ENCODE measurements around the gene COL27A1. TPM values are rescaled to one million over a fixed set of nuclear protein-coding genes. Genes with fewer than 3 reads are reported as not detected.

The COL27A1 gene
- total RNA-seq, 4 donors from 2014 or later = 14.2 to 32.9 (median 20.7) TPM

DNA sequence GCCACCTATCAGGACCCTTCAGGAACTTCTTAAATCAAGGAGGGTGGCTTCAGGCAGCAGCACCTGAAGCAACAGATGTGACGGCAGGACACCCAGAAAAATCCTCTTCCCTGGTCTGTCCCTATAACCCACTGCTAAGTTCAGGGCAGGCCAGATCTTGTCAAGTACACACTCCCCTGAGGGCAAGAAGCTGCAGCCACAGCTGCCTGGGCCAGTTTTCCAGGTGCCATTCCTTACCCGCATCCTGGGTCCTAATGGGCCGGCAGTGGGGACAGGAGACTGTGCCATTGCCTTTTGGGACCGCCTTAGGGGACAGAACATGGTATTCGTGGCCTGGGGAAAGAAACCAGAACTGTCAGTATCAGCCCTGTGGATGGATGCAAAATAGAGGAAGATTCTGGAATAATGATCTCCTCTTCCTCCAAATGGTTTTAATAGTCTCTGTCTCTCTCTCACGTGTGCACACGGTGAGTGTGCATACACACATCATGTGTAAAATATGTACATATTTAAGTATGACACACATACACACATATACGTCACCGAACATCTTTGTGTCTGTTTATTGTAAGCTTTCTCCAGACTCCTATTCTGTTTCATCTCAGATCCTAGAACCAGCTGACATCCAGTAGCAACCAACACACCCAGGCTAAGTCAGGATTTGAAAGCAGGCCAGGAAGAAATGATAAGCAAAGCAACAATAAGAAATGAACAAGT lies 188.3 kb downstream of the COL27A1 start:
- Histone ChIP-seq H3K4me3 (no peak overlapping the region), H3K9me3 (no peaks in the 10 kb centered on the region), H3K36me3 (peaks cover 98% of the 10 kb centered on the region), H3K4me1 (peaks cover under 1% of the 10 kb centered on the region), H3K27ac (no peak overlapping the region), H3K27me3 (no peaks in the 10 kb centered on the region)
- TF ChIP-seq EP300 (IDR thresholded peaks at IDR 0.05) = no peak
- WGBS = 84% methylated on average over 9 of the region's 9 CpGs
- DNase-seq (ENCODE audit: low spot score in 2 of 2) = no peak

DNA sequence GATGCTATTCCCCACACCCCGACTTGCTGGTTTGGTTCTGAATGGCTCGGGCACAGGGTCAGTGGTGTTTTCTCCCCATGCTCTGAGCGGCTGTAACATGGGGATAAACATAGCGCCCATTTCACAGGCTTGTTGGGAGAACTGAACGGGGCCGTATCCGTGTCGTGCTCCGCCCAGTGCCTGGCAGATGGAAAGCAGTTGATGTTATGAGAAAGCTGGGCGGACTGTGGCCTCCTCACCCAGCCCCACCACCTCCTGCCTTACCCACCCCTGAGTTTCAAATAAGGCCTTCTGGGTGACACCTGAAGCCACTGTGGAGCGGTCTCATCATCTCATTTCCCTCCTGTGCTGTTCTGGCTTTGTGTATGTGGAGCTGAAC lies 188.8 kb downstream of the COL27A1 start:
- Histone ChIP-seq H3K4me1 (peaks cover 6% of the 10 kb centered on the region), H3K27me3 (no peaks in the 10 kb centered on the region), H3K36me3 (peaks cover 96% of the 10 kb centered on the region), H3K27ac (no peak overlapping the region), H3K9me3 (no peaks in the 10 kb centered on the region), H3K4me3 (no peak overlapping the region)
- DNase-seq (ENCODE audit: low spot score in 2 of 2) = no peak
- WGBS = 87% methylated on average over 11 of the region's 11 CpGs
- TF ChIP-seq POLR2AphosphoS5 (IDR thresholded peaks at IDR 0.05) (no peak), EP300 (IDR thresholded peaks at IDR 0.05) (no peak), POLR2A (IDR thresholded peaks at IDR 0.05) (no peak)
- TF ChIP-seq, protein P1, sequence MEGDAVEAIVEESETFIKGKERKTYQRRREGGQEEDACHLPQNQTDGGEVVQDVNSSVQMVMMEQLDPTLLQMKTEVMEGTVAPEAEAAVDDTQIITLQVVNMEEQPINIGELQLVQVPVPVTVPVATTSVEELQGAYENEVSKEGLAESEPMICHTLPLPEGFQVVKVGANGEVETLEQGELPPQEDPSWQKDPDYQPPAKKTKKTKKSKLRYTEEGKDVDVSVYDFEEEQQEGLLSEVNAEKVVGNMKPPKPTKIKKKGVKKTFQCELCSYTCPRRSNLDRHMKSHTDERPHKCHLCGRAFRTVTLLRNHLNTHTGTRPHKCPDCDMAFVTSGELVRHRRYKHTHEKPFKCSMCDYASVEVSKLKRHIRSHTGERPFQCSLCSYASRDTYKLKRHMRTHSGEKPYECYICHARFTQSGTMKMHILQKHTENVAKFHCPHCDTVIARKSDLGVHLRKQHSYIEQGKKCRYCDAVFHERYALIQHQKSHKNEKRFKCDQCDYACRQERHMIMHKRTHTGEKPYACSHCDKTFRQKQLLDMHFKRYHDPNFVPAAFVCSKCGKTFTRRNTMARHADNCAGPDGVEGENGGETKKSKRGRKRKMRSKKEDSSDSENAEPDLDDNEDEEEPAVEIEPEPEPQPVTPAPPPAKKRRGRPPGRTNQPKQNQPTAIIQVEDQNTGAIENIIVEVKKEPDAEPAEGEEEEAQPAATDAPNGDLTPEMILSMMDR (IDR thresholded peaks at IDR 0.05) = no peak

DNA sequence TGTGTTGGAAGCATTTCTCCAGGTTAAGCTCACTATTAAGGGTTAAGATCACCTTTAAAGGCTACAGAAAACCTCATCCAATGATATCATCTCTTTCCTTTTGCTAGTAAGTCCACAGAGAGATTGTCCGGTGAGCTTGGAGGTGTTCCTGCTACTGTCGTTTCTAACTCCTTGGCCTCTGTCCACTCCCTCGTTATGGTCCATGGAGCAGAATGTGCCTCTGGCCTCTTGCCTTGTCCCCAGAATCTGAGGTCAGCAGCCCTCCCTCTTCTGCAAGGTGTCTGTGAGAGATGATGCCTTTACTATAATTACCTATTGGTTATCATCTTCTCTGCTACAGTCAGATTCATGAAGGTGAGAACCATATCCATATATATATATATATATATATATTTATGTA lies 189.4 kb downstream of the COL27A1 start:
- WGBS = 75% methylated on average over 3 of the region's 3 CpGs
- H3K4me1 ChIP-seq = peaks cover 11% of the 10 kb centered on the region
- H3K27ac ChIP-seq = no peak overlapping the region
- H3K4me3 ChIP-seq = no peak overlapping the region
- peaks cover 95% of the 10 kb centered on the region for H3K36me3 ChIP-seq
- H3K9me3 ChIP-seq = no peaks in the 10 kb centered on the region
- H3K27me3 ChIP-seq = no peaks in the 10 kb centered on the region
- no peak for TF ChIP-seq POLR2AphosphoS5 (IDR thresholded peaks at IDR 0.05)
- TF ChIP-seq, protein P1 (IDR thresholded peaks at IDR 0.05) = no peak
- TF ChIP-seq EP300 (IDR thresholded peaks at IDR 0.05) = no peak
- TF ChIP-seq POLR2A (IDR thresholded peaks at IDR 0.05) = no peak
- no peak for DNase-seq (ENCODE audit: low spot score in 2 of 2)

DNA sequence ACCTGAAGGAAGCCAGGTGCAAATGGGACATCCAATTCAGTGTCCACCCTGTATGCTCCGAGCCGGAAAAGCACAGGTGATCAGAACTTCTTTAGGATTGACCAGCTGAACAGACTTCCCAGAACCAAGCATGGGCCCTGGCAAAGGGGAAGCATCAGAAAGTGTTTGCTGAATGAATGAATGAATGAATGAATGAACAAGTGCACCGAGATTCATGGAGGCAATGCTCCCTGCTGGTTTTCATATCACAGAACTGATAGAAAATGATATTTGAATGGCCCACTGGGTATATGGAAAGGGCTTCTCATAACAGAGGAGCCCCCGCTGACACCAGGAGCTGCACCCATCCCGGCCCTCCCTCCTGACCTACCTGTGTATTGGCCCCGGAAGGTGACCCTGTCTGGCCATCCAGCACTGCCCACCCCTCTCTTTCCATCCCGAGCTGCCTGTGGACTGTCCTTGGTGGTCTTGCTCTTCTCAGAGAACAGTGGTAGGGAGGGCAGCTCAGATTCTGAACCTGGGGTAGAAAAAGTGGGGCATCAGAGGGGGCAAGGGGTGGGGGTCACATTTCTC lies 190.2 kb downstream of the COL27A1 start:
- Histone ChIP-seq H3K4me1 (peaks cover 16% of the 10 kb centered on the region), H3K9me3 (no peaks in the 10 kb centered on the region), H3K27ac (no peak overlapping the region), H3K36me3 (peaks cover 95% of the 10 kb centered on the region), H3K4me3 (no peak overlapping the region), H3K27me3 (no peaks in the 10 kb centered on the region)
- no peak for DNase-seq (ENCODE audit: low spot score in 2 of 2)
- TF ChIP-seq, protein P1 (IDR thresholded peaks at IDR 0.05) = no peak
- no peak for TF ChIP-seq POLR2AphosphoS5 (IDR thresholded peaks at IDR 0.05)
- 91% methylated on average over 6 of the region's 7 CpGs for WGBS

DNA sequence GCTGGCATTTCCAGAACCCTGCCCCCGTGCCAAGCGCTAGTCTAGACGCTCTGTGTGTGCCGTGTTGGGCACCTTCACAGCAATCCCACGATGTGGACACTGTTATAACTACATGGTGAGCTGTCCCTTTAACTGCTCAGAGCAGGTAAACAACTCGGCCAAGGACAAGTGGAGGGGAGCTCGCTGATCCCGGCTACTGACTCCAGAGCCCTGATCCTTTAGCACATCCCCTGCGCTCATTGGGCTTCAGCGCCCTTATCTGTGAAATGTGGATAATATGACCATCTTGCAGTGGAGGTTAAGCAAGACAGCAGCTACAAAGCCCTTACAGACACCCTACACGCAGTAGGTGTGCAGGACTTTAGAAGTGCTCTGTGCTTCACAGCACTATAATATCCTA lies 190.8 kb downstream of the COL27A1 start:
- TF ChIP-seq, protein P1 (IDR thresholded peaks at IDR 0.05) = no peak
- TF ChIP-seq POLR2AphosphoS5 (IDR thresholded peaks at IDR 0.05) (no peak), EP300 (IDR thresholded peaks at IDR 0.05) (no peak), POLR2A (IDR thresholded peaks at IDR 0.05) (no peak)
- H3K9me3 ChIP-seq = no peaks in the 10 kb centered on the region
- peaks cover 16% of the 10 kb centered on the region for H3K4me1 ChIP-seq
- no peak for DNase-seq (ENCODE audit: low spot score in 2 of 2)
- no peak overlapping the region for H3K4me3 ChIP-seq
- peaks cover 95% of the 10 kb centered on the region for H3K36me3 ChIP-seq
- no peaks in the 10 kb centered on the region for H3K27me3 ChIP-seq
- no peak overlapping the region for H3K27ac ChIP-seq
- 91% methylated on average over 11 of the region's 11 CpGs for WGBS
